22Rv1 (cell line): ENCODE measurements around the gene EPB41.

Source experiments
- H3K27ac ChIP-seq: fragments of 450-650 bp; 2 replicates; pipeline ENCODE4 v1.5.1; 2017
- CTCF ChIP-seq: fragments of 450-650 bp; IDR thresholded peaks from 2 replicates; pipeline ENCODE4 v1.5.1; 2017; ENCODE audit warnings: mild to moderate bottlenecking
- ZFX ChIP-seq: fragments of 450-650 bp; IDR thresholded peaks from 2 replicates; pipeline ENCODE4 v1.6.1; 2017; ENCODE audit warnings: antibody characterized with exemption, borderline replicate concordance

The EPB41 gene

GRCh38 chr1:29162025-29162424, 247.7 kb downstream of the EPB41 start:
- H3K27ac ChIP-seq, result no peak overlapping the region
- TF ChIP-seq ZFX, result no peak
- TF ChIP-seq CTCF, result no peak

GRCh38 chr1:29162476-29163138, 248.2 kb downstream of the EPB41 start:
- no peak overlapping the region for H3K27ac ChIP-seq
- TF ChIP-seq ZFX, result no peak
- TF ChIP-seq CTCF, result no peak

- H3K27ac ChIP-seq, result no peak overlapping the region
Observed at GRCh38 chr1:29164588-29164987, 250.2 kb downstream of the EPB41 start.

GRCh38 chr1:29166291-29166878, 252.0 kb downstream of the EPB41 start:
- no peak overlapping the region for H3K27ac ChIP-seq
- TF ChIP-seq ZFX, result no peak
- TF ChIP-seq CTCF, result no peak

More at GRCh38 chr1:29164588-29164987, 250.2 kb downstream of the EPB41 start:
- no peak for TF ChIP-seq ZFX
- TF ChIP-seq CTCF, result no peak

GRCh38 chr1:29167904-29168303, 253.5 kb downstream of the EPB41 start:
- no peak overlapping the region for H3K27ac ChIP-seq
- TF ChIP-seq CTCF, result no peak
- TF ChIP-seq ZFX, result no peak
